ENCODE measurements around the gene GRWD1.

DNA sequence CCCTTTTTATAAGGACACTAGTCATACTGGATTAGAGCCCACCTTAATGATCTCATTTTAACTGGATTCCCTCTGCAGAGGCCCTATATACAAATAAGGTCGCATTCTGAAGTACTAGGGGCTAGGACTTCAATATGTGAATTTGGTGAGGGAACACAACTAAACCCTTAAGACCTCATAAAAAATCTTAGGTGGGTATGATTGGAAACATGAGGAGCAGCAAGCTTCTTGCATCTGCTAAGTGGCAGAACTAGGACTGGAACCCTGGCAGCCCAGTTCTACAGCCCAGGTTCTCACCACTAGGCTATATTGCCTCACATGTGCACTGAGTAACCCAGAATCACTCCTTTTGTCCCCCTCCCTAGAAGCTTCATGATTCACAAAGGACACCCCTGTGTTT lies 17.1 kb upstream of the GRWD1 start:
- TF ChIP-seq, protein P1, sequence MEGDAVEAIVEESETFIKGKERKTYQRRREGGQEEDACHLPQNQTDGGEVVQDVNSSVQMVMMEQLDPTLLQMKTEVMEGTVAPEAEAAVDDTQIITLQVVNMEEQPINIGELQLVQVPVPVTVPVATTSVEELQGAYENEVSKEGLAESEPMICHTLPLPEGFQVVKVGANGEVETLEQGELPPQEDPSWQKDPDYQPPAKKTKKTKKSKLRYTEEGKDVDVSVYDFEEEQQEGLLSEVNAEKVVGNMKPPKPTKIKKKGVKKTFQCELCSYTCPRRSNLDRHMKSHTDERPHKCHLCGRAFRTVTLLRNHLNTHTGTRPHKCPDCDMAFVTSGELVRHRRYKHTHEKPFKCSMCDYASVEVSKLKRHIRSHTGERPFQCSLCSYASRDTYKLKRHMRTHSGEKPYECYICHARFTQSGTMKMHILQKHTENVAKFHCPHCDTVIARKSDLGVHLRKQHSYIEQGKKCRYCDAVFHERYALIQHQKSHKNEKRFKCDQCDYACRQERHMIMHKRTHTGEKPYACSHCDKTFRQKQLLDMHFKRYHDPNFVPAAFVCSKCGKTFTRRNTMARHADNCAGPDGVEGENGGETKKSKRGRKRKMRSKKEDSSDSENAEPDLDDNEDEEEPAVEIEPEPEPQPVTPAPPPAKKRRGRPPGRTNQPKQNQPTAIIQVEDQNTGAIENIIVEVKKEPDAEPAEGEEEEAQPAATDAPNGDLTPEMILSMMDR (IDR thresholded peaks at IDR 0.05), result no peak
- TF ChIP-seq POLR2A (IDR thresholded peaks at IDR 0.05), result no peak
